Measurements from ENCODE around the gene KNDC1. TPM values are rescaled to one million over a fixed set of nuclear protein-coding genes. Genes with fewer than 3 reads are reported as not detected.

The KNDC1 gene
- total and polyA plus RNA-seq, 2 of the 4 experiments (the other 2 are of a cell fraction) = 0.18 to 1.1 TPM

DNA sequence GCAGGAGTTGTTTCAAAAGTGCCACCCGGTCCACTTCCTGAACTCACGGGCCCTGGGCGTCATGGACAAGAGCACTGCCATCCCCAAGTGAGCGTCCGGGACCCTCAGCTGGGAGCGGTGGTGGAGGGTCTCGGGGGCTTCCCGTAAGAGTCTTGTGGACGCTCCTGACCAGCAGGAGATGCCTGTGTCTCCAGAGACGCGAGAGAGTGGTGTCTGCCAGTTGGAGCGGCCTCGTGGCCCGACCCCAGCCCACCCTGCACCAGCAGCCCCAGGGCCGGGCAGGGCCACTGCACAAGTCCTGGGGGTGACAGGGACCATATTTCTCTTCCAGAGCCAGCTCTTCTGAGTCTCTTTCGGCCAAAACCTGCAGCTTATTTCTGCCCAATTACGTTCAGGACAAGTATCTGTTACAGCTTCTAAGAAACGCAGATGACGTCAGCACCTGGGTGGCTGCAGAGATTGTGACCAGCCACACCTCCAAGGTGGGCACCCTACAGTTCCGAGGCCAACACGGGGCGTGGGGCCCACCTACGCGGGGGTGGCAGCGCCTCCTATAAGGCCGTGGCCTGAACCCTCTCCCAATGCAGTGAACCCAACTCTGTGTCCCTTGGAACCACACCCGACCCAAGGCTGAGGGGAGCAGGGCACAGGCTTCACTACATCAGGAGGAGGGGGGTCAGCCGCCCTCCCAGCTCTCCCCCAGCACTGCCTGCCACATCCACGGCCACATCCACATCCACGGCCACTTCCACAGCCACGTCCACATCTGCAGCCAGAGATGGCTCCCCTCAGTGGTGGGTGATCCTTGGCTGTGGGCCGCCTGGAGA, 53.8 kb downstream of the KNDC1 start (continued):
- TF ChIP-seq MAFK (IDR thresholded peaks at IDR 0.05; ENCODE audit: low read depth, low read length) = no peak

DNA sequence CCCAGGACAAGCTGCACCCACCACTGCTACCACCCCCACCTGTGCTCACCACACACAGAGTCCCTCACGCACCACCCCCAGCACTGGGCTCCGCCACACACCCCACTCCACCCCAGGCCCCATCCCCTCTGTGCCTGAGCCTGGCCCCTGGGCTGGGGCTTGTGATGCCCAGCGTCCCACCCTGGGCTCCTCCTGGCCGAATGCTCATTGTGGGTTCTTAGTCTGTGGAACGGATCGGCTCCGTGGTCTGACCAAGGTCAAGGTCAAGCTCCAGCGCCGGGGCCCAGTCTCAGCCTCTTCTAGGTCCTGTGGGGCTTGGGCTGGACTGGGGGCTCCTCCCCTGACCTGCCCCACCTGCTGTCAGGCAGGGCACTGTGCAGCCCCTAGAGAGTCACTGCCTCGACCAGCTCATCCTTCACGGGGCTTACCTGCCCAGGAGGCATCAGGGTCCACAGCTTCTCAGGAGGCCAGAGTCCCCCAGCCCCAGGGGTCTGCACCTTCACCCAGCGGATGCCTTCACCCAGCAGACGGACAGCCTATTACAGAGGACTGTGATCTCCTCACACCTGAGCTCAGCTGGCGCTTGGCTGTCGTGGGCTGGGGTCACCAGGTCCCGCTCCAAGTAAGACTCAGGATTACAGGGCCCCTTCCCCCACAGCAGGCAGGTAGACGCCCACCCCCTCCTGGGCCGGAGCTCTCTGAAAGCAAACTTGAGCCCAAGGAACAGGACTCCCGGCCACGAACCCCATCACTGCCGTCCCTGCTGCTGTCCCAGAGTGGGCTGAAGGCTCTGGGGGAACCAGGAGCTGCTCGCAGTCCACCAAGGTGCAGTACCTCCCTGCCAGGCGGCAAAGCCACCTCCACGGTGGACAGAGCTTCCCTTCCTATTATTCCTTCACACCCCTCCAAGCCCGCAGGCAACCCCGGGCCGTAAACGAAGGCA, 54.7 kb downstream of the KNDC1 start:
- no peak overlapping the region for H3K4me2 ChIP-seq (ENCODE audit: low read depth, low read length)
- peaks cover 8% of the 10 kb centered on the region; the same call in 1 of the 2 replicates for H3K27me3 ChIP-seq (ENCODE audit: control insufficient read depth, insufficient read depth, low read length)
- peaks cover 2% of the 10 kb centered on the region; the same call in 1 of the 2 replicates for H3K9me3 ChIP-seq (ENCODE audit: control insufficient read depth, insufficient read depth, low read length)
- no peak overlapping the region for H2AK9ac ChIP-seq (replicated peaks; ENCODE audit: low read depth, low read length, poor library complexity)
- H2BK20ac ChIP-seq (ENCODE audit: low read depth, low read length) = no peak overlapping the region
- no peak overlapping the region for H2BK5ac ChIP-seq (ENCODE audit: low read depth, low read length, poor library complexity, severe bottlenecking)
- H4K8ac ChIP-seq (ENCODE audit: low read depth in 2 of 2, low read length in 2 of 2) = no peak overlapping the region
- H4K5ac ChIP-seq (ENCODE audit: low read depth, low read length) = no peak overlapping the region
- no peak overlapping the region for H3K23ac ChIP-seq (ENCODE audit: low read depth, low read length)
- no peaks in the 10 kb centered on the region for H3K36me3 ChIP-seq (ENCODE audit: control insufficient read depth, insufficient read depth, low read length)
- dilution Hi-C loops (cut with HindIII; ENCODE audit: low sequenced_read_pairs, unreplicated experiment) = no loop called here
- H2BK15ac ChIP-seq (ENCODE audit: low read depth, low read length) = no peak overlapping the region
- in situ Hi-C loops (cut with MboI; ENCODE audit: low sequenced_read_pairs) = no loop called here
- H3K56ac ChIP-seq (ENCODE audit: extremely low read depth, insufficient read depth, low read length) = no peak overlapping the region
- no peak overlapping the region for H4K91ac ChIP-seq (ENCODE audit: insufficient read depth, low read depth, low read length)
- 70% methylated on average over 17 of the region's 28 CpGs; no CpG with 5 or more reads in 1 of the 2 experiments for WGBS, 2 experiments (ENCODE audit: extremely low coverage in 2 of 2, insufficient read length in 1 of 2)
- no TSS peak for BruUV-seq (replicated peaks)
- no peaks in the 10 kb centered on the region for H3K79me1 ChIP-seq (ENCODE audit: low read depth in 1 of 2, low read length in 2 of 2)
- H2AK5ac ChIP-seq (ENCODE audit: low read depth, low read length) = no peak overlapping the region
- DNase-seq (no peak), ATAC-seq (ENCODE audit: low read depth) (no peak)
- H3K9ac ChIP-seq (ENCODE audit: low read depth, low read length) = no peak overlapping the region
- POLR2A ChIA-PET (ENCODE audit: unreplicated experiment) = no interaction called here
- intact Hi-C loops (cut with micrococcal nuclease) = no loop called here
- no peak overlapping the region for H3K4ac ChIP-seq (ENCODE audit: low read depth, low read length)
- H3K27ac ChIP-seq (ENCODE audit: insufficient read depth, low read length) = no peak overlapping the region
- no peaks in the 10 kb centered on the region for H4K20me1 ChIP-seq (ENCODE audit: insufficient read depth, low read length)
- CTCF ChIA-PET = no interaction called here
- H3K9me1 ChIP-seq (ENCODE audit: insufficient read depth, low read length) = no peaks in the 10 kb centered on the region
- H2BK120ac ChIP-seq (ENCODE audit: low read depth, low read length) = no peak overlapping the region
- no peak overlapping the region for H3K14ac ChIP-seq (replicated peaks; ENCODE audit: low read depth, low read length)
- no peak overlapping the region for H3K18ac ChIP-seq (ENCODE audit: low read depth, low read length)
- no peaks in the 10 kb centered on the region for H3K4me1 ChIP-seq (ENCODE audit: control insufficient read depth, insufficient read depth, low read length)
- no peak overlapping the region for H2AFZ ChIP-seq (replicated peaks; ENCODE audit: low read length, poor library complexity)
- no peak overlapping the region for H3K4me3 ChIP-seq (ENCODE audit: insufficient read depth, low read depth, low read length)
- TF ChIP-seq FOS (IDR thresholded peaks at IDR 0.05; ENCODE audit: low read depth, low read length) (no peak), MAFK (IDR thresholded peaks at IDR 0.05; ENCODE audit: low read depth, low read length) (no peak), NFE2L2 (IDR thresholded peaks at IDR 0.05; ENCODE audit: low read depth, low read length) (no peak), POLR2A (IDR thresholded peaks at IDR 0.05; ENCODE audit: low read depth, low read length) (no peak), CHD1 (IDR thresholded peaks at IDR 0.05; ENCODE audit: low read depth, low read length) (no peak), MXI1 (IDR thresholded peaks at IDR 0.05; ENCODE audit: borderline replicate concordance, low read depth, low read length) (no peak), BHLHE40 (IDR thresholded peaks at IDR 0.05; ENCODE audit: low read depth, low read length) (no peak), RCOR1 (IDR thresholded peaks at IDR 0.05; ENCODE audit: insufficient replicate concordance, low read length) (no peak), RFX5 (IDR thresholded peaks at IDR 0.05; ENCODE audit: low read depth, low read length) (no peak)
- TF ChIP-seq, protein P1, sequence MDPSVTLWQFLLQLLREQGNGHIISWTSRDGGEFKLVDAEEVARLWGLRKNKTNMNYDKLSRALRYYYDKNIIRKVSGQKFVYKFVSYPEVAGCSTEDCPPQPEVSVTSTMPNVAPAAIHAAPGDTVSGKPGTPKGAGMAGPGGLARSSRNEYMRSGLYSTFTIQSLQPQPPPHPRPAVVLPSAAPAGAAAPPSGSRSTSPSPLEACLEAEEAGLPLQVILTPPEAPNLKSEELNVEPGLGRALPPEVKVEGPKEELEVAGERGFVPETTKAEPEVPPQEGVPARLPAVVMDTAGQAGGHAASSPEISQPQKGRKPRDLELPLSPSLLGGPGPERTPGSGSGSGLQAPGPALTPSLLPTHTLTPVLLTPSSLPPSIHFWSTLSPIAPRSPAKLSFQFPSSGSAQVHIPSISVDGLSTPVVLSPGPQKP (IDR thresholded peaks at IDR 0.05; ENCODE audit: borderline replicate concordance, low read depth, low read length) = no peak
- TF ChIP-seq, protein P2, sequence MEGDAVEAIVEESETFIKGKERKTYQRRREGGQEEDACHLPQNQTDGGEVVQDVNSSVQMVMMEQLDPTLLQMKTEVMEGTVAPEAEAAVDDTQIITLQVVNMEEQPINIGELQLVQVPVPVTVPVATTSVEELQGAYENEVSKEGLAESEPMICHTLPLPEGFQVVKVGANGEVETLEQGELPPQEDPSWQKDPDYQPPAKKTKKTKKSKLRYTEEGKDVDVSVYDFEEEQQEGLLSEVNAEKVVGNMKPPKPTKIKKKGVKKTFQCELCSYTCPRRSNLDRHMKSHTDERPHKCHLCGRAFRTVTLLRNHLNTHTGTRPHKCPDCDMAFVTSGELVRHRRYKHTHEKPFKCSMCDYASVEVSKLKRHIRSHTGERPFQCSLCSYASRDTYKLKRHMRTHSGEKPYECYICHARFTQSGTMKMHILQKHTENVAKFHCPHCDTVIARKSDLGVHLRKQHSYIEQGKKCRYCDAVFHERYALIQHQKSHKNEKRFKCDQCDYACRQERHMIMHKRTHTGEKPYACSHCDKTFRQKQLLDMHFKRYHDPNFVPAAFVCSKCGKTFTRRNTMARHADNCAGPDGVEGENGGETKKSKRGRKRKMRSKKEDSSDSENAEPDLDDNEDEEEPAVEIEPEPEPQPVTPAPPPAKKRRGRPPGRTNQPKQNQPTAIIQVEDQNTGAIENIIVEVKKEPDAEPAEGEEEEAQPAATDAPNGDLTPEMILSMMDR (conservative IDR thresholded peaks at IDR 0.05; ENCODE audit: low read depth, low read length) = no peak
